Panc1 (cell line): ENCODE measurements around the gene ZDHHC20.

Source experiments
- TCF7L2 ChIP-seq: IDR thresholded peaks from 2 replicates; pipeline ENCODE4 v1.6.1; 2011; ENCODE audit warnings: mild to moderate bottlenecking, low read depth, low read length, inconsistent platforms
- TF ChIP-seq, protein P1 (sequence below): fragments of 450-650 bp; IDR thresholded peaks from 2 replicates; pipeline ENCODE4 v1.5.1; 2017; ENCODE audit warnings: mild to moderate bottlenecking

DNA sequence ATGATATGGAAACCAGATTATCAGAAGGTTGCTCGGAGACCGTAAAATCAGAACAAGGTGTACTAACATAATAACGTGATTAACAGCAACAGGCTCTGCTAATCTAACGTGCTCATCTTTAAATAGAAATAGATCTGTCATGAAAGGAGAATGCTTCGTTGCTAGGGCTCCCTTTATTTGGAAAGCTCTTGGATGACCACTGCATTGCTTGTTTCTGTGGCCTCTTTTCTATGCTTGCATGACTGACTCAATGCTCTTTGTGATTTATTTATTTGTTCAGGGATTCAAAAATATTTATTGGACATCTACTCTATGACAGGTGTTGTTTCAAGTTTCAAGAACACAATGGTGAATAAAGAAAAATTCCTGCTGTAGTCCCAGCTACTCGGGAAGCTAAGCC is 22.3 kb upstream of the ZDHHC20 start:
- TF ChIP-seq, protein P1, sequence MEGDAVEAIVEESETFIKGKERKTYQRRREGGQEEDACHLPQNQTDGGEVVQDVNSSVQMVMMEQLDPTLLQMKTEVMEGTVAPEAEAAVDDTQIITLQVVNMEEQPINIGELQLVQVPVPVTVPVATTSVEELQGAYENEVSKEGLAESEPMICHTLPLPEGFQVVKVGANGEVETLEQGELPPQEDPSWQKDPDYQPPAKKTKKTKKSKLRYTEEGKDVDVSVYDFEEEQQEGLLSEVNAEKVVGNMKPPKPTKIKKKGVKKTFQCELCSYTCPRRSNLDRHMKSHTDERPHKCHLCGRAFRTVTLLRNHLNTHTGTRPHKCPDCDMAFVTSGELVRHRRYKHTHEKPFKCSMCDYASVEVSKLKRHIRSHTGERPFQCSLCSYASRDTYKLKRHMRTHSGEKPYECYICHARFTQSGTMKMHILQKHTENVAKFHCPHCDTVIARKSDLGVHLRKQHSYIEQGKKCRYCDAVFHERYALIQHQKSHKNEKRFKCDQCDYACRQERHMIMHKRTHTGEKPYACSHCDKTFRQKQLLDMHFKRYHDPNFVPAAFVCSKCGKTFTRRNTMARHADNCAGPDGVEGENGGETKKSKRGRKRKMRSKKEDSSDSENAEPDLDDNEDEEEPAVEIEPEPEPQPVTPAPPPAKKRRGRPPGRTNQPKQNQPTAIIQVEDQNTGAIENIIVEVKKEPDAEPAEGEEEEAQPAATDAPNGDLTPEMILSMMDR, result no peak
- no peak for TF ChIP-seq TCF7L2
